ENCODE results near the gene JAM3.

The JAM3 gene

GRCh38 chr11:134145715-134146114 is 76.8 kb downstream of the JAM3 start:
- DNase-seq (ENCODE audit: low read depth in 2 of 2) = no peak

GRCh38 chr11:134146598-134146997 is 77.7 kb downstream of the JAM3 start:
- DNase-seq (ENCODE audit: low read depth in 2 of 2) = no peak

- DNase-seq (ENCODE audit: low read depth in 2 of 2) = no peak
Observed at GRCh38 chr11:134149371-134149770, 80.5 kb downstream of the JAM3 start.

- DNase-seq (ENCODE audit: low read depth in 2 of 2) = no peak
Observed at GRCh38 chr11:134150195-134150903, 81.5 kb downstream of the JAM3 start.

- DNase-seq (ENCODE audit: low read depth in 2 of 2) = no peak
Observed at GRCh38 chr11:134151083-134151747, 82.3 kb downstream of the JAM3 start.

- no peak for DNase-seq (ENCODE audit: low read depth in 2 of 2)
Observed at GRCh38 chr11:134152696-134153095, 83.8 kb downstream of the JAM3 start.

GRCh38 chr11:134153147-134153905 is 84.5 kb downstream of the JAM3 start:
- no peak for DNase-seq (ENCODE audit: low read depth in 2 of 2)

GRCh38 chr11:134154441-134154840 is 85.6 kb downstream of the JAM3 start:
- no peak for DNase-seq (ENCODE audit: low read depth in 2 of 2)

- DNase-seq (ENCODE audit: low read depth in 2 of 2) = no peak
Observed at GRCh38 chr11:134155456-134155855, 86.6 kb downstream of the JAM3 start.

- DNase-seq (ENCODE audit: low read depth in 2 of 2) = no peak
Observed at GRCh38 chr11:134155946-134156865, 87.3 kb downstream of the JAM3 start.

GRCh38 chr11:134157451-134157850 is 88.6 kb downstream of the JAM3 start:
- DNase-seq (ENCODE audit: low read depth in 2 of 2) = no peak

- no peak for DNase-seq (ENCODE audit: low read depth in 2 of 2)
Observed at GRCh38 chr11:134158023-134158422, 89.2 kb downstream of the JAM3 start.

- no peak for DNase-seq (ENCODE audit: low read depth in 2 of 2)
Observed at GRCh38 chr11:134159652-134160051, 90.8 kb downstream of the JAM3 start.

- no peak for DNase-seq (ENCODE audit: low read depth in 2 of 2)
Observed at GRCh38 chr11:134164490-134165370, 95.9 kb downstream of the JAM3 start.

GRCh38 chr11:134170177-134170918 is 101.5 kb downstream of the JAM3 start:
- no peak for DNase-seq (ENCODE audit: low read depth in 2 of 2)

- DNase-seq (ENCODE audit: low read depth in 2 of 2) = no peak
Observed at GRCh38 chr11:134170919-134171281, 102.0 kb downstream of the JAM3 start.

GRCh38 chr11:134171951-134172350 is 103.1 kb downstream of the JAM3 start:
- DNase-seq (ENCODE audit: low read depth in 2 of 2) = no peak

GRCh38 chr11:134173296-134173695 is 104.4 kb downstream of the JAM3 start:
- DNase-seq (ENCODE audit: low read depth in 2 of 2) = no peak

GRCh38 chr11:134176284-134176683 is 107.4 kb downstream of the JAM3 start:
- no peak for DNase-seq (ENCODE audit: low read depth in 2 of 2)
